RWPE2 (cell line): Measurements from ENCODE around the gene SAA1.

ENCODE experiments used
- ATAC-seq: fragments of 200-7000 bp; cut with Tn5 transposase; 3 replicates; pipeline ENCODE4 v1.9.1; 2021; ENCODE audit warnings: low read depth
- DNase-seq: peaks from one replicate; pipeline ENCODE4 v3.0.0-alpha.2; 2020; ENCODE audit warnings: low spot score
- H3K27ac ChIP-seq: fragments of 450-650 bp; 2 replicates; pipeline ENCODE4 v1.5.1; 2017; ENCODE audit warnings: mild to moderate bottlenecking; ENCODE audit not compliant: poor library complexity, severe bottlenecking
- H3K27me3 ChIP-seq: fragments of 250-450 bp; sonication (Bioruptor Pico); 2 replicates; pipeline ENCODE4 v1.5.1; 2021; ENCODE audit warnings: mild to moderate bottlenecking, moderate library complexity; ENCODE audit not compliant: insufficient read depth, poor library complexity, severe bottlenecking
- H3K36me3 ChIP-seq: fragments of 250-450 bp; sonication (Bioruptor Pico); 2 replicates; pipeline ENCODE4 v1.5.1; 2020; ENCODE audit warnings: low read depth, mild to moderate bottlenecking, moderate library complexity
- H3K4me1 ChIP-seq: fragments of 250-450 bp; sonication (Bioruptor Pico); 2 replicates; pipeline ENCODE4 v1.5.1; 2021; ENCODE audit warnings: mild to moderate bottlenecking, moderate library complexity; ENCODE audit not compliant: insufficient read depth, poor library complexity, severe bottlenecking
- H3K4me3 ChIP-seq: fragments of 250-450 bp; sonication (Bioruptor Pico); 2 replicates; pipeline ENCODE4 v1.5.1; 2021; ENCODE audit warnings: mild to moderate bottlenecking, moderate library complexity; ENCODE audit not compliant: severe bottlenecking
- H3K9me3 ChIP-seq: fragments of 250-450 bp; sonication (Bioruptor Pico); 2 replicates; pipeline ENCODE4 v1.5.1; 2021; ENCODE audit warnings: mild to moderate bottlenecking, moderate library complexity; ENCODE audit not compliant: severe bottlenecking
- TF ChIP-seq, protein P1 (sequence below): fragments of 450-650 bp; IDR thresholded peaks from one replicate; pipeline ENCODE4 v1.5.1; 2017; ENCODE audit warnings: mild to moderate bottlenecking, moderate library complexity; ENCODE audit not compliant: poor library complexity, severe bottlenecking

The SAA1 gene

DNA sequence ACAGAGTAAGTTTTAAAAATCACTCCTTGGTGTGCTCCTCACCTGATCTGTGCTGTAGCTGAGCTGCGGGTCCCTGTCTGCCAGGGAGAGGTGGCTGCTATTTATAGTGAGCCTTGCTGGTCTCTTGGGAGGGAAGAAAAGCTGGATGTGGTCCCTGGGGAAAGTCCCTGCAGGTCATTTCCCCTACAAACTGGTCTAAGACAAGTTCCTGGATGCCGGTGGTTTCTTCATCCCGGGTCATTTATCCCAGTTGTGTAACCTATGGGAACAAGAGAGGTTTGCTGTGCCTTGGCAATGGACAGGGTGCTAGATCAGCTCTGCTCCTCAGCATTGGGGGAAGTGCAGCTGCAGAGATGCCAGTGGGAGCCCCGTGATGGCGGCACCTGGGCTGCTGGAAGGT is 17.5 kb upstream of the SAA1 start, which contains the start of gene SAA2:
Gene SAA2 (minus strand): TSS at position 108 of the 400 bp plus-strand sequence. CDS start 657 bp downstream, outside the sequence.
- TF ChIP-seq, protein P1, sequence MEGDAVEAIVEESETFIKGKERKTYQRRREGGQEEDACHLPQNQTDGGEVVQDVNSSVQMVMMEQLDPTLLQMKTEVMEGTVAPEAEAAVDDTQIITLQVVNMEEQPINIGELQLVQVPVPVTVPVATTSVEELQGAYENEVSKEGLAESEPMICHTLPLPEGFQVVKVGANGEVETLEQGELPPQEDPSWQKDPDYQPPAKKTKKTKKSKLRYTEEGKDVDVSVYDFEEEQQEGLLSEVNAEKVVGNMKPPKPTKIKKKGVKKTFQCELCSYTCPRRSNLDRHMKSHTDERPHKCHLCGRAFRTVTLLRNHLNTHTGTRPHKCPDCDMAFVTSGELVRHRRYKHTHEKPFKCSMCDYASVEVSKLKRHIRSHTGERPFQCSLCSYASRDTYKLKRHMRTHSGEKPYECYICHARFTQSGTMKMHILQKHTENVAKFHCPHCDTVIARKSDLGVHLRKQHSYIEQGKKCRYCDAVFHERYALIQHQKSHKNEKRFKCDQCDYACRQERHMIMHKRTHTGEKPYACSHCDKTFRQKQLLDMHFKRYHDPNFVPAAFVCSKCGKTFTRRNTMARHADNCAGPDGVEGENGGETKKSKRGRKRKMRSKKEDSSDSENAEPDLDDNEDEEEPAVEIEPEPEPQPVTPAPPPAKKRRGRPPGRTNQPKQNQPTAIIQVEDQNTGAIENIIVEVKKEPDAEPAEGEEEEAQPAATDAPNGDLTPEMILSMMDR = no peak
- no peaks in the 10 kb centered on the region for H3K36me3 ChIP-seq
- H3K27me3 ChIP-seq = no peaks in the 10 kb centered on the region
- ATAC-seq (no peak), DNase-seq (no peak)
- no peak within 1 kb of the TSS for H3K27ac ChIP-seq
- H3K4me3 ChIP-seq = no peak within 1 kb of the TSS
- peaks cover 3% of the 10 kb centered on the region for H3K4me1 ChIP-seq
- H3K9me3 ChIP-seq = no peaks in the 10 kb centered on the region

DNA sequence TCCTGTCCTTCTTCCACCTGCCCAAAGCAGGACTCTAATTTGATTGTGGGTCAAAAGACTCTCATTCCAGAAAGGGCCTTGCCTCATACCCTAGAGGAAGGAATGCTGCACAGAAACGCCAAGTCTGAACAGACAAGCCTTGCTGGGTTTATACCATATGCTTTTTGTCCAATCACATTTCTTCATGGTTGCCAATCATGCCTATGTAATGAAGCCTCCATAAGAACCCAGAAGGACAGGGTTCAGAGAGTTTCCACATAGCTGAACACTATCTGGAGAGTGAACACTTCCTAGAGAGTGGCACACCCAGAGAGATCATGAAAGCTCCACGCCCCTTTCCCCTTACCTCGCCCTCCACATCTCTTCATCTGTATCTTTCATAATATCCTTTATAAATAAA is 12.8 kb upstream of the SAA1 start:
- Histone ChIP-seq H3K36me3 (no peaks in the 10 kb centered on the region), H3K27ac (no peak overlapping the region), H3K9me3 (no peaks in the 10 kb centered on the region), H3K4me1 (no peaks in the 10 kb centered on the region), H3K27me3 (no peaks in the 10 kb centered on the region), H3K4me3 (no peak overlapping the region)
- DNase-seq (no peak), ATAC-seq (no peak)
- TF ChIP-seq, protein P1 = no peak

DNA sequence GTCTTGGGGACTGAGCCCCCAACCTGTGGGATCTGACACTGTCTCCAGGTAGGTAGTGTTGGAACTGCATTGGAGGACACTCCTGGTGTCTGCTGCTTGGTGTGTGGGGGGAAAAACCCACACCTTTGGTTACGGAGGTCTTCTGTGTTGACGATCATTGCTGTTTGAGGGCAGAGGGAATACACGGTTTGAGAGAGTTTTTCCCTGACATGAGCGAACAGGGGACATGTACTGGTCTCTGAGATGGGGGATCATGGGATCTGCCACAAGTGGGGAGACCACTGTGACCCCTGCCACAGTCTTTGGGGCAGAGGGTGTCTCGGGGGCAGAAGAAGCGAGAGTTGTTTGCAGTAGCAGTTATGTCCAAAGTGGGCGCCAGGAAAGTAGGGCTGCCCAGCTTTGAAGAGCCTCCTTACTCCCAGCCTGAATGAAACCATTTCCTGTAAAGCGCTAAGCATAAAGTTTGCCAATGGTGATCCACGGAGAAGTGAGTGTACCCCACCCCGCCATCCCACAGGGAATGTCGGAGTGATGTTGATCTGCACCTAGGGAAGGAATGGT is 12.2 kb upstream of the SAA1 start:
- no peaks in the 10 kb centered on the region for H3K36me3 ChIP-seq
- H3K4me1 ChIP-seq = no peaks in the 10 kb centered on the region
- H3K27me3 ChIP-seq = no peaks in the 10 kb centered on the region
- H3K9me3 ChIP-seq = no peaks in the 10 kb centered on the region
- H3K27ac ChIP-seq = no peak overlapping the region
- H3K4me3 ChIP-seq = no peak overlapping the region
- TF ChIP-seq, protein P1 = no peak
- no peak for ATAC-seq
- no peak for DNase-seq

DNA sequence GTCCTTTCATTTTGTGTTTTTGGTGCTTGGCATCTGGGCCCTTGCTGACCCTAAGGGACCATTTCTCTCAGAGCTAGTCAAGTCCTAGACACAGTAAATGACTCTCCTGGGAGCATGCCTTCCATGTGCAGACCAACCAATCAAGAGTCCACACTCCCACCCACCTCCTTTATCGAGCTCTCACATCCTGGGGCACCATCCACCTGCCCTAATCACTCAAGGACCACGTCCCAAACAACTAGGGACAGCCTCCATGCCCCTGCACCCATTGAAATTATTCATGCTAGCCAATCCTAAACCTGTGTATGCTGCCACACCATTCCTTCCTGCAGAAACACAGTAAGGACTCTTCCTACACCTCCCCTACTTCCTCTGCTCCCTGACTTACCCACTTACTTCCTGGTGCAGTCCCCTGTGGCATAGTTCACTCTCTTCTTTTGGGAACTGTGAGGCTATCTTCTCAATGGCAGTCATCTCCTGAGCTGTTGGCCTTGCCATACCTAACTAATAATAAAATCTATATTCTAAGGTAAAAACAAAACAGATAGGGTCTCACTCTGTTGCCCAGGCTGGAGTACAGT is 11.2 kb upstream of the SAA1 start:
- H3K36me3 ChIP-seq = no peaks in the 10 kb centered on the region
- H3K9me3 ChIP-seq = no peaks in the 10 kb centered on the region
- no peaks in the 10 kb centered on the region for H3K27me3 ChIP-seq
- H3K4me3 ChIP-seq = no peak overlapping the region
- TF ChIP-seq, protein P1 = no peak
- H3K4me1 ChIP-seq = no peaks in the 10 kb centered on the region
- no peak for DNase-seq
- ATAC-seq = no peak
- H3K27ac ChIP-seq = no peak overlapping the region

DNA sequence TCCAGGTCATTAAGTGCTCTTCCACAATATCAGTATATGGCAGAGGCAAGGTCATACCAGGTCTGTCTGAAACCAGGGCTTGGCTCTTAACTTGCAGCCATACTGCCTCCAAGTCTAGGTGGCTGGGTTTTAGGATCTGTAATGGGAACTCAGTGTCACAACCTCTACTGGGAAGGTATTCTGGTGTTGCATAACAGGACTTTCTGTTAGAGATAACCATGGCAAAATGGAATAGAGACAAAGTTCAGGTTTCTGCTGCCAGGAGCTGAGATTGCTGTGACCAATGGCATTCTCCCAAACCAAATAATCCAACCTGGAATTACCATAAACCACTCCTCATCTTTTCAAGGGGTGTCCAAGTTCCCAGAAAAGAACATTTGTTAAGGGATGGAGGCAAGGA is 6.8 kb upstream of the SAA1 start:
- DNase-seq (no peak), ATAC-seq (no peak)
- no peaks in the 10 kb centered on the region for H3K27me3 ChIP-seq
- H3K4me3 ChIP-seq = no peak overlapping the region
- H3K27ac ChIP-seq = no peak overlapping the region
- H3K36me3 ChIP-seq = no peaks in the 10 kb centered on the region
- no peaks in the 10 kb centered on the region for H3K4me1 ChIP-seq
- TF ChIP-seq, protein P1 = no peak
- H3K9me3 ChIP-seq = no peaks in the 10 kb centered on the region
